Skin of body (tissue), 2 donors: Measurements from ENCODE around the gene PRM3. TPM values are rescaled to one million over a fixed set of nuclear protein-coding genes. Genes with fewer than 3 reads are reported as not detected.

Experiments used
- DNase-seq: peaks from one replicate; lab custom pipeline; 2025; lab: John Stamatoyannopoulos, UW
- total RNA-seq: library from RNA; depleted of rRNA; stranded (reverse); fragments of >200 nt; gene quantifications from one replicate; pipeline ENCODE4 v1.2.3, GENCODE V29; 2014

The PRM3 gene, protein sequence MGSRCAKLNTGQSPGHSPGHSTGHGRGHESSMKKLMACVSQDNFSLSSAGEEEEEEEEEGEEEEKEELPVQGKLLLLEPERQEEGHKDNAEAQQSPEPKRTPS
- total RNA-seq = not detected

DNA sequence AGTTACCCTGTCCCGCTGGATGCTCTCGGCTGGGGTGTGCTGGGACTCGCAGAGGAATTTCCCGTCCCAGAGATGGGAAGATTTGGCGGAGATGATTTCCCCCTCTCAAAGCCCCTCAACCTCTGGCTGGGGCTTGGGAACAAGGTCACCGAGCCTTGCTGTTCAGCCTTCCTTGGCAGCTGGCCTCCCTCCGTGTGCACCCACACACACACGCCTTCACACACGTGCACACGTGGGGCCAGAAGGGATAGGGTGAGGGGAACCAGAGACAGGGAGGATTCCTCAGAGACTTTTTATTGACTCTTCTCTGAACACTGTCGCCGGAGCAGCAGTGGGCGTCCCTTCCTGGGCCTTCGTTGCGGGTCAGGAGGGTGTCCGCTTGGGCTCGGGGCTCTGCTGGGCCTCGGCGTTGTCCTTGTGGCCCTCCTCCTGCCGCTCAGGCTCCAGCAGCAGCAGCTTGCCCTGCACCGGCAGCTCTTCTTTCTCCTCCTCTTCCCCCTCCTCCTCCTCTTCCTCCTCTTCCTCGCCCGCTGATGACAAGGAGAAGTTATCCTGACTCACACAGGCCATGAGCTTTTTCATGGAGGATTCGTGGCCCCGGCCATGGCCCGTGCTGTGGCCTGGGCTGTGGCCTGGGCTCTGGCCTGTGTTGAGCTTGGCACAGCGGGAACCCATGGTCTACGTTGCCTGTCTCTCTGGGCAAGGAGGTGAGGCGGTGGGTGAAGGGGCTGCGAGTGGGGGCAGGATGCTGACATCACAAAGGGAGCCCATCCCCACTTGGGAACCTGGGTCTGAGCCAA lies at the start of gene PRM3:
PRM3 (minus strand) TSS at position 709 of the 800 bp plus-strand sequence; CDS start at position 675, 34 bp downstream.
- DNase-seq = no peak

DNA sequence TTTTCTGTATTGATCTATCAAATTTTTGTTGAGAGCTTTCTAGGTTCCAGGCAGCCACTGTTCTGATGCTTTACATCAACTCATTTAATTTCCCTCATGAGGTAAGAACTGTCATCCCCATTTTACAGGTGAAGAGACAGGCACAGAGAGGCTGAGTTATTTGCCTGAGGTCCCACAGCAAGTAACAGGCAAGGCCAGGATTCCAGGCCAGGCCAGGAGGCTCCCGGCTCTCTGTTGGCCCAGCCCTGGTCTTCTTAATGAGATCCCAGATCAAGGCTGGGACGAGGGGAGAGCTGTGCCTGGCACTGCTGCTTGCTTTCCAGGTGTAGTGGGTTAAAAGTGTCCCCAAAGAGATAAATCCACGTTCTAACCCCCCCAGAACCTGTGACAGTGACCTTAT lies 49.4 kb upstream of the PRM3 start:
- no peak for DNase-seq

DNA sequence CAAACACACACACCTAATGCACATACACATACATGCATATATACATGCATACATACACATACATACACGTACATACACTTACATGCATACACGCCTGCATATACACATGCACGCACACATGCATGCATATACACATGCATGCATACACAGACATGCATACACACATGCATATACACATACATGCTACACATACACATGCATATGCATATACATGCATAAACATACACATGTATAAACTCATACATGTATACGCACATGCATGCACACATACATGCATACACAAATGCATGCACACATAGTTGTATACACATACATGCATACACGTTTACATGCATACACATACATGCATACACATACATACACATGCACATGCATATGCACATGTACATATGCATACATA lies 48.2 kb upstream of the PRM3 start:
- no peak for DNase-seq

DNA sequence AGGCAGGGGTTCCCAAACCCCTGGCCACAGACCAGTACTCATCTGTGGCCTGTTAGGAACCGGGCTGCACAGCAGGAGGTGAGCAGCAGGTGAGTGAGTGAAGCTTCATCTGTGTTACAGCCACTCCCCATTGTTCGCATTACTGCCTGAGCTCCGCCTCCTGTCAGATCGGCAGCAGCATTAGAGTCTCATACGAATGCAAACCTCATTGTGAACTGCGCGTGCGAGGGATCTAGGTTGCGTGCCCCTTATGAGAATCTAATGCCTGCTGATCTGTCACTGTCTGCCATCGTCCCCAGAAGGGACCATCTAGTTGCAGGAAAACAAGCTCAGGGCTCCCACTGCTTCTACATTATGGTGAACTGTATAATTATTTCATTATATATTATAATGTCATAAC lies 46.7 kb upstream of the PRM3 start:
- no peak for DNase-seq

DNA sequence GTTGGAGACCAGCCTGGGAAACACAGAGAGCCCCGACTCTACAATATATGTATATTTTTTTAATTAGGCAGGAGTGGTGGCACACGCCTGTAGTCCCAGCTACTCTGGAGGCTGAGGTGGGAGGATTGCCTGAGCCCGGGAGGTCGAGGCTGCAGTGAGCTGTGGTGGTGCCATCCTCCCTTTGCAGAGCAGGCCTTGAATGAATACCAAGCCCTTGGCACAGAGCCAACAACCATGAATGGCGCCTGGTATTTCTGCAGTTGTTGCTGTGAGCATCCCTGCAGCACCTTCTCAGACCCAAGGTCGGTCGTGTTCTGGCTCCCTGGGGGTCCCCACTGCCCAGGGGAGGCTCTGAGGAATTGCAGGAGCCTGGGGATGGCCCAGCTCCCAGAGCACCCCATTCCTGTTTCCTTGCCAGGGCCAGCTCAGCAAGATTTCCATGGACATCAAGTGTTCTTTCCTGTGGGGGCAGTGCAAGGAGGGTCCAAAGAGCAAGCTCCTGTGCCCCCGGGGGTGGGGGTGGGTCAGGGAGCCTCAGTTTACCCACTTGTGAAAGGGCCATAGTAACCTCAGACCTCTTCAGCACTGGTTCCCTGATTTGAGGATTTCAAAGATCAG lies 46.2 kb upstream of the PRM3 start:
- no peak for DNase-seq

DNA sequence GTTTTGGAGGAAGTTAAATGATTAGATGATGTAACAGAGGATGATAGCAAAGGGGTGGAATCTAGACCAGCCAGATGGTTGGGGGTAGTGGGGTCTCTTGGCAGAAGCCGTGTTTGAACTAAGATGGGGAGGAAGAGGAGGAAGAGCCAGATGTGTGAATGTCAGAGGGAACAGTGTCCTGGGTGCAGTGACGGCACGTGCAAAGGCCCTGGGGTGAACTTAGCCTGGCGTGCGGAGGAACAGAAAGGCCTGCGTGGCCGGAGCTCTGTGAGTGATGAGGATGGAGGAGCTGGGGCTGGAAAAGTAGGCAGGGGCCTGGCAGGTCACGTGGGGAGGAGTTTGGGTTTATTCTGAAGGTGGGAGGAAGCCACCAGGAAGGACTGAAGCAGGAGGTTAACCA lies 45.4 kb upstream of the PRM3 start:
- no peak for DNase-seq

DNA sequence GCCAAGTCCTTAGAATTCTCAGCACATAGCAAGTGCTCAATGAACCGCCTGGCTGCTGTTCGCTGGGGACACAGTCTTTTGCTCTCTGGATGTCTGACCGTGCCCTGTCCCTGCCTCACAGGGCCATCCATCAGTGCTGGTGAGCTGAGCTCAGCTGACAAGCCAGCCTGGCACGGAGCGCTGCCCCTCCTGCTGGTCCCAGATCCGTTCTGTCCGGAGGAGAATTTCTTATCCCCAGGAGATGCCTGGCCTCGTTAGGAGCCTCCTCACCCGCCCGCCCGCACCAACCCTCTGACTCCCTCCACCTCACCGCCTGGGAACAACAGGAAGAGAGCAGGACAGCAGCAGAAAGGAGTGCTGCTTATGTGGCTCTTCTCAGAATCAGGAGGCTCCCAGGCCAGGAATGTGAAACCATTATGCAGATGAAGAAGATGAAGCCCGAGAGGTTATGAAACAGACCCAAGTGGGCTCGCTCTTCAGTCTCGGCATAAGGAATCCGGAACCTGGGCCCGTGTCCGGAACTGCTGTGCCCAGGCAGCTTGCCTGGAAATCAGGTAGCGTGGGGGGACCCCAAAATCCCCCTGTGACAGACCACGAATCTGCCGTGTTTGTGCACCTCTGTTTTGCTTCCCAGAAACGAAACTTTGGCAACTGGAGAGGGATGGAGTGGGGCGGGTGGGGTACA lies 43.0 kb upstream of the PRM3 start:
- no peak for DNase-seq

DNA sequence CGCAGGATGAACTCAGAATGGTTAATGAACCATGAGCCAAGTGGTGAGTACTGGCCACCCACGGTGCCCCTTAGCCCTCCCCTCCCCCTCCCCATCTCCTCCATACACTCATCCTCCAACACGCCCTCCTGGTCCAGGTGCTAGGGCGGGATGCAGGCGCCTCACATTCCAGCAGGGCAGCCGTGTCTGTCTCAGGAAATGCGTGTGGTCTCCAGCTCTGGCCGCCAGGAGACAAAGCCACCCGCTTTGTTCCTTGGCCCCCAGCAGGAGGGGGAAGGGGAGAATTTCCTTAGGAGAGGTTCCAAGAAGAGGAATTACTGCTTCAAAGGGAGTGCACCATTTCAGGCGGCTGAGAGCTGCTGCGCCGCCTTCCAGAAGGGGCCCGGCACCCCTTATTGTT lies 42.1 kb upstream of the PRM3 start:
- DNase-seq = no peak

DNA sequence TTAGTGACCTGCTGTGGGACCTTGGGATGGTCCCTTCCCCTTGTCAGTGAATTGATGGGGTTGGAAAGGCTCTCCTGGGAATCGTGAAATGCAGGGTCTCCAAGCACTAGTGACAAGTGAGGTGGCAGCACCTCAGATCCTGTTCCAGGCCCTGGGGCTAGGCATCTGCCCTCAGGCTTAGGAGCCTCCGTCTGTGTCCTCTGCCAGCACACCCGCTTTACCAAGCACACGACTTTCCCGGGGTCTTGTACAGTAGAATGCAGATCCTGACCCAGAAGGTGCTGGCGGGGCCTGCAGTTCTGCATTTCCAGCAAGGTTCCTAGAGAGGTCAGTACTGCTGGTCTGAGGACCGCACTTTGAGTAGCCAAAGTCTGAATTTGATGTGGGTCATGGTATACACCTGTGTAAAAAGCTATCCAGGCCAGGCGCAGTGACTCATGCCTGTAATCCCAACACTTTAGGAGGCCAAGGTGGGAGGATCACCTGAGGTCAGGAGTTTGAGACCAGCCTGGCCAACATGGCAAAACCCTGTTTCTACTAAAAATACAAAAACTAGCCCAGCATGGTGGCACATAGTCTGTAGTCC lies 41.0 kb upstream of the PRM3 start:
- no peak for DNase-seq

DNA sequence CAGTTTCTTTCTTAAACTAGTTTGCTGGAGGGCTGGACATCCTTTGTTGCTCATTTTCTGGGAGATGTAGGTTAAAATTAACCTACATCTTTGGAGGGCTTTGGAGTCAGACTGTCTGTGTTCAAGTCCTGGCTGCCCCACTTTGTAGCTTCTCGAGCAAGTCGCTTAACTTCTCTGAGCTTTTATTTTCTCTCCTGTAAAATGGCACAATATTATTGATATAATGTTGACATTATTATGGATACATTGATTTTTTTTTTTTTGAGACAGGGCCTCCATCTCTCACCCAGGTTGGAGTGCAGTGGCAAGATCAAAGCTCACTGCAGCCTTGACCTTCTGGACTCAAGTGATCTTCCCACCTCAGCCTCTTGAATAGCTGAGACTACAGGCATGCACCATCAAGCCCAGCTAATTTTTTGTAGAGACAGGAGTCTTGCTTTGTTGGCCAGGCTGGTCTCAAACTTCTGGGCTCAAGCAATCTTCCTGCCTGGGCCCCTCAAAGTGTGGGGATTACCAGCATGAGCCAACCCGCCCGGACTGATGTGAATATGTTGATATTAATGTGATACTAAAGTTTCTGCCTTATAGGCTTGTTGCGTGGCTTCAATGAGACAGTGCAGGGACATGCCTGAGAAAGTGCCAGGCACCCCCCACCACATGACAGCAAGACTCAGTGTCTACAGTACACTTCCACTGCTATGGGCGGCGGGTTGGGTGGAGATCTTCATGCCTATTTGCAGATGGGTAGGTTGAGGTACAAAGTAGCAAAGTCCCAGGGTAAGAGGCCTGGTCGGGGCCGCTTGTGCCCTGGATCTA lies 40.3 kb upstream of the PRM3 start:
- no peak for DNase-seq

DNA sequence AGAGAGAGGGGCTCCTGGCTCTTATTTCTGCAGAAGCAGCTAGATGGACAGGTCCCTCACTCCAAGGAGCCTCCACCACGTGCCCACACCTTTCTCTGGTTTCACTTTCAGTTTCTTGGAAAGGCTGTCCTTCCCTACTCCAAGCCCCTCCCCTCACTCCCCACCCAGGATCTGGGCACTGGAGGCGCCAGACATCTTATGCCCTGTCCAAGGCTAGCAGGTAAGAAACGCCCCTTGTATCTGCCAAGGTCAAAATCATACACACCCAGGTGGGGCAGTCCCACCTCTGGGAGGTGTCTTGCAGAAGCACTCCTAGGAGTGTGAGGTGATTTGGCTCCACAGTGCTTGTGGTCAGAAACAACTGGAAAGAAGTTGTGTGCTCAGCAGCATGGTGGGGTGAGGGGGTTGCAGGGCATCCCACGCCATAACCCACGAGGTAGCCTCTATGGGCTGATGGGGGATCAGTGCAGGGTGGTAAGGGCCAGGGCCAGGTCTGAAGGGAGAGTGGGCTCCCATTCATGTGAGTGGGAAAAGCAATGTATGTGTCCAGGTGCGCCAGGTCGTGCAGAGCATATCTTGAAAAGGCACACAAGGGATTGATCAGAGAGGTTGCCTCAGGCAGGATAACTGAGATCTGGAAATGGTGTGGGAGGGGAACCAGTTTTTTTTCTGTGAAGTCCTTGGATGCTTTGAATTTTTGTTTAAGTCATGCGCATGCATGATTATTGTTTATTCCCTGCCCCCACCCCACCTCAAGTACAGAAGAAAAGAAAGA lies 39.5 kb upstream of the PRM3 start:
- DNase-seq = no peak

DNA sequence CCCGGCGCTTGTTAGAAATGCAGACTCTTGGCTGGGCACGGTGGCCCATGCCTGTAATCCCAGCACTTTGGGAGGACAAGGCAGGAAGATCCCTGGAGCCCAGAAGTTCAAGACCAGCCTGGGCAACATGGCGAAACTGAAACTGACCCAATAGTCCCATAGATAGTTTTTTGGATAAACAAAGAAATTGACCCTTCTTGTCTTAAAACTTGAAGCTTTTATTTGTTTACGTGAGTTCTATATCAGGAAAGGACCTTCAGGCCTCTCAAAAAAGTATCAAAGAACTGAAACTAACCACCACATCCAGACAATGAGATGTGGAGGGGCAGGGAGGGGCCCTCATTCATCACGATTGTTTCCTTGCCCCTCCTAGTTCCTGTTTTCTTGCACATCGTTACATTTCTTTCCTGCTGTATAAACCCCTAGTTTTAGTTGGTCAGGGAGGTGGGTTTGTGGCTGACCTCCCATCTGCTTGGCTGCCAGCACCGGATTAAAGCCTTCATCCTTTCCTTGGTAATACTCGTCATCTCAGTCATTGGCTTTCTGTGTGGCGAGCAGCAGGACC lies 37.6 kb upstream of the PRM3 start:
- no peak for DNase-seq

DNA sequence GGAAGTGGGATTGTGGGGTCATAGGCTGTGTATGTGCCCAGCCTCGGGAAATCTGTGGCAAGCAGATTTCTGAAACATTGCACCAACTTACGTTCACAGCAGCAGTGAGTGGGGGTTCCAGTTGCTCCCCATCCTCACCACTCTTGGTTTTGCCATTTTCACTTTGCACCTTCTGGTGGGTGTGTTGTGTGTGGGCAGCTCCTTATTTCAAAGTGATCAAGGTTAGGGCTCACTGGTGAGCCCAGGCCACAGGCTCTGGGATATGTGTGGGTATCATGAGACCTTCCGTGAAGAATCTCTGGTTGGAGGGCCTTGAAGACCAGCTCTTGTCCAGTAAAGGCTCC lies 37.2 kb upstream of the PRM3 start:
- DNase-seq = no peak

DNA sequence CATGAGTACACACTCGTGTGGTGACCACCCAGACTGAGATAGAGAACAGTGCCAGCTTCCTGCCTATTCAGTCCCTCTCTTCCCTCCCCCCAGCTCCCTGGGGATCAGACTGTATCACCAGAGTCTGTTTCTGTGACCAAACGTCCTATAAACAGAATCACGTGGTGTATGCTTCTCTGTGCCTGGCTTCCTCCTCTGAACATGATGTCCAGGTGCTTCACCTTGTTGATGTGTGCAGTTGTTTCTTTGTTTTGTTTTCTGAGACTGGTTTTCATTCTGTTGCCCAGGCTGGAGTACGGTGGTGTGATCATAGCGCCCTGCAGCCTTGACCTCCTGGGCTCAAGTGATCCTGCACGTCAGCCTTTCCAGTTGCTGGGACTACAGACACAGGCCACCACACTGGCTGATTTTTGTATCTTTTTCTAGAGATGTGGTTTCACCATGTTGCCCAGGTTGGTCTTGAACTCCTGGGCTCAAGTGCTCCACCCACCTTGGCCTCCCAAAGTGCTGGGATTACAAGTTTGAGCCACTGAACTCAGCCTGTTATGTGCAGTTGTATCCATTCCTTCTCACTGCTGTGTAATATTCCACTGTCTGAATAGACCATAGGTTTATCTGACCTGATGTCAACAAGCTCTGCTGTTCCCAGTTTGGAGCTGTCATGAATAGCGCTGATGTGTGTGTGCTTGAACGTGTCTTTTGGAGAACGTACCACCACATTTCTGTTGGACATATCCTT lies 36.6 kb upstream of the PRM3 start:
- DNase-seq = no peak

DNA sequence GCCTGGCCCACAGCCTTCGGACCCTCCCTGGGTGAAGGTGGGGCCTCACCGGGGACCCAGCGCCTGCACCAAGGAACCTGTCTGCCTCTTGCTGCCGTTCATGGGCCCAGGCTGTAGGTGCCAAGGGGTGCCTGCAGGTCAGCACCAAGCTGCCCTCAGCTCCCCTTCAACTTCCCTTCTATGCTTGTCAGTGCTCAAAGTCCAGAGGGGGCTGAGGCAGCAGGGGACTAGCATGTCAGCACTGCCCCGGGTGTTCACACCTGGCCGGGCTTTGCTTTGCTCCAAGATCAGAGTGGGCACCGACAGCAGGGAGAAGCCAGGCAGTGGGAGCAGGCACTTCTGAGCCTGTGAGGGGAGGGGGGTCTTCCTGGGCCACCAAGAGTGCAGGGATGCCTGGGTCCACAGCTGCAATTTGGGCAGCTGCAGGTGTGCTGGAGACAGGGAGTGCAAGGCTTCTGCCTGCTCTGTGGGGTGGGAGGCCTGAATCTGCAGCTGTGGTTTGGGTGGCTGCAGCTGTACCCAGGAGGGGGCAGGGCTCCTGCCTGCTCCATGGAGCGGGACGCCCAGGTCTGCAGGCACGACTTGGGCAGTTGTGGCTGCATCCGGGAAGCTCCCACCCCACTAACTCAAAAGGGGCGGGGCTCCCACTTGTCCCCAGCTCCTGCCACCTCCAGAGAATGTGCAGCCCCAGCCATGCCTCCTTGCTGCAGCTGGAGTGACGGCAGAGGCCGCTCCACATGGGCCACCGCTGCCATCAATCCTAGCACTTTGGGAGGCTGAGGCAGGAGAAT lies 35.3 kb upstream of the PRM3 start:
- DNase-seq = no peak

DNA sequence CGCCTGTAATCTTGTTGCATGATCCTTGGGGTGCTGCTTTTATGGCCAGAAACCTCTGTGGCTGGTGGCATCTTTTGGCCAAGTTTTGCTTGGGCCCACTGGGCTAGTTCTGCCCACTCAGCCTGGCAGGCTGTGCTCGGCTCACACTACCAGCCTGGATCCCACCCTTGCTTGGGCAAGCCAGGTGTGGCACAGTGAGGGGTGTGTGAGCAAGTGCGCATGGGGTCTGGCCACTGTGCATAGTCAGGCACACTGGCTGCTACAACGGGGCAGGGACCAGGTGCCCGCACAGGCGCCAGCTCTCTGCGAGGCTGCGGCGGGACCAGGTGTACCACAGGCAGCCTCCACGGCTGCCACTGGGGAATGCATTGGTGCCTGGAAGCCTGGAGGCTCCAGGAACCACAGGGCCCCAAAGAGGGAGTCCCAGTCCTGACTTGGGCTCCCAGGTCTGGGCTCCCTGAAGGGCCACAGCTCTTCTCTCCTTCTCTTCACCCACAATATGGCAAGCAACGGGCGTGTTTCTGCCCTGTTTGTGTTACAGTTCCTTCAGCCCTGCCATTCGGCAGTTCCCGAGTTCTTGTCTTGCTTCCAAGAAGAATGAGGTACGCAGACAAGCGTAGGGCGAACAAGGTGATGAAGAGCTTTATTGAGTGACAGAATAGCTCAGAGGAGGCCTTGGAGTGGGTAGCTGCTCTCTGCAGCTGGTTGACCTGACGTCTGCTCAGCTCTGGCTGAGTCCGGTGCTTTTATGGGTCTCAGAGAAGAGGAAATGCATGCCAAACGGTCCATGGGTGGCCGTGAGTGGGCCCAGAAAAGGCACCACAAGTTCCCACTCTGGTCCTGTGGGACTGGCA lies 34.4 kb upstream of the PRM3 start:
- DNase-seq = no peak

DNA sequence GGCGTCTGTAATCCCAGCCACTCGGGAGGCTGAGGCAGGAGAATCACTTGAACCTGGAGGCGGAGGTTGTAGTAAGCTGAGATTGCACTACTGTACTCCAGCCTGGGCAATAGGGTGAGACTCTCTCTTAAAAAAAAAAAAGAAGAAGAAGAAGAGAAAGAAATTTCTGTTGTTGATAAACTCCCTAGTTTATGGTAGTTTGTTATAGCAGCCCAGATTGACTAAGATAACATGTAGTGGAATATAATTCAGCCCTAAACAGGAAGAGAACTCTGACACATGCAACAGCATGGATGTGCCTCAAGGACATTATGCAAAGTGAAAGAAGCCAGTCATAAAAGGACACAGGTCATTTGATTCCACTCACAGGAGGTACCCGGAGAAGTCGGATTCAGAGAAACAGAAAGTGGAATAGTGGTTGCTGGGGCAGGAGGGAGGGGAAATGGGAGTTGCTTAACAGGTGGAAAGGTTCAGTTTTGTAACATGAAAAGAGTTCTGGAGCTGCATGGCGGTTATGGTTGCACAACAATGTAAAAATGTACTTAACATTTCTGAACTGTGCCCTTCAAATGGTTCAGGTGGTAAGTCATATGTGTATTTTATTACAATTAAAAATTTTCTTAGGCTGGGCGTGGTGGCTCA lies 33.7 kb upstream of the PRM3 start:
- no peak for DNase-seq
